ENCODE measurements around the gene GSTA4.

Gene GSTA4

DNA sequence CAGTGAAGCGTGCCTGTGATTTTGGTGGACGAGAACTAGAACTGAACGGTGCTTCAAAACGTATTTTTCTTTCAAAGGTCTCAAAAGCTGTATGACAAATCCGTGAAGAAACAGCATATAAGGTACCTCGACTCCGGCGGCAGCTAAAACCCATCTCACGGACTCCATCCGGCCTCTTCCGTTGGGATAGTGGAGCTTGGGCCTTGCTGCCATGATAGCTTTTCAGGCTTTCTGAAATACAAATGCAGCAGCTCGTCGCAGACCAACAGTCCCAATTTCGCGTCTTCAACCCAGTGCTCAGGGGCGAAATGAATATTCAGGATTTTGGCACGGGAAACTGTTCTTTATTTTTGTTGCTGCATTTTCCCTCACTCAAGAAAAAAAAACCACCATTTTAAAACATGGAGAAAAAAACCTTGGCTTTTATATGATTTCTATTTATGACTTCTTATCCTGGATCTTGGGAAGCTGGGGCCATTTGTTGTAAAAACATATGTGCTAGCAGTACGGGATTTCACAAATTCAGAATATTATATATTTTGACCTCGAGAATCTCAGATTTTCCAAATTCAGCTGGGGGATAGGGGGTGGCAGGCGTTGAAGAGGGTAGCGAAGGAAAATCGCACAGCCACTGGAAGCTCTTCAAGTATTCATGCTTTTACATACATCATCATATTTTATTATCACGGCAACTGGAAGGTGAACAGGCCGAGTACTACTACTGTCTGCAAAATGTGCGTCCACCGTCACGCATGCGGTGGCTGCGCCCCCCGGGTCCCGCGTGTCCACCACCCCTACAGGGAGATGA lies 849 bp downstream of the GSTA4 start:
- TF ChIP-seq, protein P1, sequence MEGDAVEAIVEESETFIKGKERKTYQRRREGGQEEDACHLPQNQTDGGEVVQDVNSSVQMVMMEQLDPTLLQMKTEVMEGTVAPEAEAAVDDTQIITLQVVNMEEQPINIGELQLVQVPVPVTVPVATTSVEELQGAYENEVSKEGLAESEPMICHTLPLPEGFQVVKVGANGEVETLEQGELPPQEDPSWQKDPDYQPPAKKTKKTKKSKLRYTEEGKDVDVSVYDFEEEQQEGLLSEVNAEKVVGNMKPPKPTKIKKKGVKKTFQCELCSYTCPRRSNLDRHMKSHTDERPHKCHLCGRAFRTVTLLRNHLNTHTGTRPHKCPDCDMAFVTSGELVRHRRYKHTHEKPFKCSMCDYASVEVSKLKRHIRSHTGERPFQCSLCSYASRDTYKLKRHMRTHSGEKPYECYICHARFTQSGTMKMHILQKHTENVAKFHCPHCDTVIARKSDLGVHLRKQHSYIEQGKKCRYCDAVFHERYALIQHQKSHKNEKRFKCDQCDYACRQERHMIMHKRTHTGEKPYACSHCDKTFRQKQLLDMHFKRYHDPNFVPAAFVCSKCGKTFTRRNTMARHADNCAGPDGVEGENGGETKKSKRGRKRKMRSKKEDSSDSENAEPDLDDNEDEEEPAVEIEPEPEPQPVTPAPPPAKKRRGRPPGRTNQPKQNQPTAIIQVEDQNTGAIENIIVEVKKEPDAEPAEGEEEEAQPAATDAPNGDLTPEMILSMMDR (IDR thresholded peaks at IDR 0.05; ENCODE audit: low read depth, low read length), result no peak
- DNase-seq, result peak; percentile 35
- H3K4me3 ChIP-seq (ENCODE audit: low read depth, low read length), result peak overlapping the region; percentile 91
- H3K36me3 ChIP-seq, result peaks cover 8% of the 10 kb centered on the region; the same call in 1 of the 2 replicates
- H3K9me3 ChIP-seq, result no peaks in the 10 kb centered on the region
- no peaks in the 10 kb centered on the region for H3K4me1 ChIP-seq
- H3K27me3 ChIP-seq, result no peaks in the 10 kb centered on the region

DNA sequence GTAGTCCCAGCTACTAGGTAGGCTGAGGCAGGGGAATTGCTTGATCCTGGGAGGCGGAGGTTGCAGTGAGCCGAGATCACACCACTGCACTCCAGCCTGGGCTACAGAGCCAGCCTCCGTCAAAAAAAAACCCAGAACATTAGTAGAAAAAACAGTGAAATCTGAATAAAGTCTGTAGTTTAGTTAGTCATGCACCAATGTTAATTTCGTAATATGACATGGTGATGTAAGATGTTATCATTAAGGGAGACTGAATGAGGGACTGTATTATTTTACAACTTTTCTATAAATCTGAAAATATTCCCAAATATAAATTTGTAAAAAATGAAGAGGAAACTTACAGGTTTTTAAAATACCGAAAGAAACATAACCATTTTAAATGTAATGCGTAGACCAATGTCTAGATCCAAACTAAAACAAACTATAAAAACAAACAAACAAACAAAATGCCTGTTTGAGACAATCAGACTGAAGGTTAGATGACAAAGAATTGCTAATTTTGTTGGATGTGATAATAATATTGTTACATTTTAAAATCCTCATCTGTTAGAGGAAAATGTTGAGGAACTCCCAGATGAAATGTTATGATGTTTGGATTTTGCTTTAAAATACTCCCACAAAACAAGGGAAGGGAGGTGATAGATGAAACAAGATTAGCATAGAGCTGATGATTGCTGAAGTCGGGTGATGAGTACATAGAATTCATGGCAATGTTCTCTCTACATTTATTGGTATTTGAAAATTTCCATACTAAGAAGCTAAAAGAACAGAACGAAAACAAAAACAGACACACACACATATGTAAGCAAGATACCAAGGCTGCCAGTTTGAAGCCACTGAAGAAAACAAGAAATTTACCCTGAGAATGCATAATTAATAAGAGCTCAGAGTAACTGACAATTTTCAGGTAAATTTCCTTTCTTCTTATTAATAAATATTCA lies 1.8 kb downstream of the GSTA4 start:
- H3K36me3 ChIP-seq, result peaks cover 10% of the 10 kb centered on the region; the same call in 1 of the 2 replicates
- H3K4me1 ChIP-seq, result no peaks in the 10 kb centered on the region
- H3K9me3 ChIP-seq, result no peaks in the 10 kb centered on the region
- peak overlapping the region; percentile 91 for H3K4me3 ChIP-seq (ENCODE audit: low read depth, low read length)
- DNase-seq, result no peak
- TF ChIP-seq, protein P1 (IDR thresholded peaks at IDR 0.05; ENCODE audit: low read depth, low read length), result no peak
- no peaks in the 10 kb centered on the region for H3K27me3 ChIP-seq

DNA sequence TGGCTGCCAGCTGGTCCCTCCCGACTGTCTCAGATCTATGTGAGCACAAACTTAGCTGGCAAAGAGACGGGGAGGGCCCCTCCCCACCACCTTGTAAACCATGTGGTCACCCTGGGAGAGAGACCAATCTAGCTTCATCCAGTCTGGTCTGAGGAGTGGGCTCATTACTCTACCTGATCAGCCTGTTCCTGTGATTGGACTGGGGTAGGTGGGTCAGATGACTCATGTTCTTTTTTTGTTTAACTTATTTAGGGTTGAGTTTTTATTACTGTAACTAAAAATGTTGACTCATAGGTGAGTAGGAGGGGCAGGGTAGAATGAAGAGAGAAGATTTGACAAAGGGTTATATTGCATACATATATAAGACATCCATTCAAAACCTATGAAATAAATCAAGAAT lies 4.7 kb downstream of the GSTA4 start:
- H3K4me1 ChIP-seq, result no peaks in the 10 kb centered on the region
- H3K9me3 ChIP-seq, result no peaks in the 10 kb centered on the region
- DNase-seq, result no peak
- H3K36me3 ChIP-seq, result peaks cover 24% of the 10 kb centered on the region
- H3K27me3 ChIP-seq, result no peaks in the 10 kb centered on the region
- no peak overlapping the region for H3K4me3 ChIP-seq (ENCODE audit: low read depth, low read length)
- TF ChIP-seq, protein P1 (IDR thresholded peaks at IDR 0.05; ENCODE audit: low read depth, low read length), result no peak

DNA sequence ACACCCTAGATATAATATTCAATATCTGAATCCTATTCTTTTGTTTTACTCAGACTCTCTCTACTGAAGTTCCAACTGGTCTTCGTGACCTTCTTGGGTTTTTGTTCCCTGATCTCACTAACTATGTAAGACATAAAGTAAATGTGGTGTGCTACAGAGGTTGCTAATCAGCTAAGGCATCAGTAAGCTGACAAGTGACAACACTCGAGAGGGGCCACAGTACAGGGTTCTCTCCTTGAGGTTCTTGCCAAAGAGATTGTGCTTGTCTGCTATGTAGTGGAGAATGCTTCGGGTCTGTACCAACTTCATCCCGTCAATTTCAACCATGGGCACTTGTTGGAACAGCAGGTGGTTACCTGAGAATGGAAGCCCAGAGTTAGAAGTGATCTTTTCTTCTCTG lies 9.9 kb downstream of the GSTA4 start:
- H3K4me1 ChIP-seq, result no peaks in the 10 kb centered on the region
- no peak for DNase-seq
- no peaks in the 10 kb centered on the region for H3K9me3 ChIP-seq
- H3K27me3 ChIP-seq, result no peaks in the 10 kb centered on the region
- TF ChIP-seq, protein P1 (IDR thresholded peaks at IDR 0.05; ENCODE audit: low read depth, low read length), result no peak
- no peak overlapping the region for H3K4me3 ChIP-seq (ENCODE audit: low read depth, low read length)
- H3K36me3 ChIP-seq, result peaks cover 46% of the 10 kb centered on the region

DNA sequence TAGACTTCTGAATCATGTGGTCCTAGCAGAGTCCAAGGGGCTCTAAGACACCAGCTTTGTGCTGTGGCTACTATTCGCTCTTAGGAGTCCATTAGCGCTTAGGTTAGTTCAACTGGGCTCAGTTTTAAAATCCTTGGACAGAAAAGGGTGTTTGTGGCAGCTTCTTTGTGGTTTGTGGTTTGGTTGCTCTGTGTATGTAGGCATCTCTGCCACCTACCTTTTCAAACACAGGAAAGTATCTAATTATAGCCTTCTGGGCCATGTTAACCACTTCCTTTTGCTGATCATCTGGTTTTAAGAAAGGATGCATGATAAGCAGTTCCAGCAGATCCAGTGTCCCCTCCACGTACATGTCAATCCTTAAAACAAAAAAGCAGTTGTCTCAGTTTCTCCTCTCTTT lies 10.8 kb downstream of the GSTA4 start:
- H3K4me3 ChIP-seq (ENCODE audit: low read depth, low read length), result no peak overlapping the region
- peaks cover 45% of the 10 kb centered on the region for H3K36me3 ChIP-seq
- no peaks in the 10 kb centered on the region for H3K4me1 ChIP-seq
- no peak for DNase-seq
- TF ChIP-seq, protein P1 (IDR thresholded peaks at IDR 0.05; ENCODE audit: low read depth, low read length), result no peak
- H3K9me3 ChIP-seq, result no peaks in the 10 kb centered on the region
- H3K27me3 ChIP-seq, result no peaks in the 10 kb centered on the region
